Articular chondrocyte of knee joint (primary cell): ENCODE measurements around the gene LFNG. TPM values are rescaled to one million over a fixed set of nuclear protein-coding genes. Genes with fewer than 3 reads are reported as not detected.

Experiments
- small RNA-seq: library from RNA; depleted of rRNA; stranded (forward); fragments of <200 nt; gene quantifications from one replicate; pipeline ENCODE3, GENCODE V24; 2012
- total RNA-seq: library from RNA; depleted of rRNA; stranded (reverse); fragments of >200 nt; gene quantifications from 2 replicates; pipeline ENCODE4 v1.2.3, GENCODE V29; 2012

Gene LFNG
- total RNA-seq = 4.0 and 5.1 TPM in 2 replicates

GRCh38 chr7:2519119-2519930 is at the start of gene LFNG:
Gene LFNG (plus strand): TSS chr7:2519774. CDS start chr7:2519862, 88 bp downstream.

GRCh38 chr7:2476298-2476697 is 43.3 kb upstream of the LFNG start, which contains the start of gene GRIFIN:
Gene GRIFIN (minus strand): TSS chr7:2476398. CDS start chr7:2476383, 15 bp downstream.

GRCh38 chr7:2555121-2556052 is 35.8 kb downstream of the LFNG start, which contains the start of gene BRAT1:
Gene BRAT1 (minus strand): TSS chr7:2555524. CDS start chr7:2554431, 1,093 bp downstream.

GRCh38 chr7:2558629-2559282 is 39.2 kb downstream of the LFNG start, which contains the start of gene IQCE:
Gene IQCE (plus strand): TSS chr7:2558979. CDS start chr7:2559182, 203 bp downstream.

Small RNAs within 50 kb of the gene (small RNA-seq; reads per million reads assigned to genes)
- not detected for gene MIR4648

Other genes starting within 250 kb of the LFNG start
- gene SNX8, start 205.3 kb upstream of the LFNG start, total RNA-seq = 14.9 and 27.2 TPM in 2 replicates
- 166 and 170 TPM in 2 replicates for gene EIF3B, start 164.9 kb upstream of the LFNG start, total RNA-seq
- 8.6 and 9.7 TPM in 2 replicates for gene CHST12, start 116.2 kb upstream of the LFNG start, total RNA-seq
- gene GRIFIN, start 43.4 kb upstream of the LFNG start, total RNA-seq = not detected in 2 replicates
- gene BRAT1, start 35.8 kb downstream of the LFNG start, total RNA-seq = 16.1 and 19.5 TPM in 2 replicates
- 13.5 and 18.2 TPM in 2 replicates for gene IQCE, start 39.2 kb downstream of the LFNG start, total RNA-seq
- 12.6 and 16.6 TPM in 2 replicates for gene TTYH3, start 112.2 kb downstream of the LFNG start, total RNA-seq
- gene AMZ1, start 168.4 kb downstream of the LFNG start, total RNA-seq = 0.65 and 0.86 TPM in 2 replicates